HepG2 (cell line): ENCODE measurements around the gene FHL3. TPM values are rescaled to one million over a fixed set of nuclear protein-coding genes. Genes with fewer than 3 reads are reported as not detected.

Experiments
- ATAC-seq: fragments of 200-7000 bp; cut with Tn5 transposase; 3 replicates; pipeline ENCODE4 v1.9.1; 2020; ENCODE audit warnings: mild to moderate bottlenecking, moderate library complexity
- BruUV-seq: library from RNA; stranded (reverse); fragments of 400-500 nt; replicated peaks from 2 replicates; lab custom pipeline; 2021; lab: Mats Ljungman, UMichigan
- CTCF ChIA-PET: fragments of 300-600 bp; formaldehyde crosslinking; extraction: SDS; loops from one replicate; lab custom pipeline; 2021; ENCODE audit warnings: low total read pairs, inconsistent platforms, low intra/inter-chr PET ratio; lab: Yijun Ruan, JAX
- POLR2A ChIA-PET: fragments of 350-600 bp; sonication (Branson Sonifier 250); formaldehyde crosslinking; loops from one replicate; lab custom pipeline; 2020; ENCODE audit warnings: antibody characterized with exemption, inconsistent platforms; lab: Yijun Ruan, JAX
- DNase-seq: peaks from one replicate; pipeline ENCODE4 v3.0.0-alpha.2; 2015; ENCODE audit warnings: low spot score
- FAIRE-seq: peaks from 3 replicates; lab custom pipeline; 2011; peaks lifted over from hg19 to GRCh38; lab: Jason Lieb, UNC
- H2AFZ ChIP-seq: one replicate; pipeline ENCODE4 v1.6.1; 2011; ENCODE audit warnings: low read length, inconsistent platforms
- H3K27ac ChIP-seq: fragments of 300-600 bp; 3 replicates; pipeline ENCODE4 v1.8.0; 2011; ENCODE audit warnings: mixed run types, mild to moderate bottlenecking, mixed read lengths, low read length, inconsistent platforms; ENCODE audit not compliant: insufficient read depth; ENCODE audit errors: extremely low read length
- H3K27me3 ChIP-seq, 2 experiments: fragments of 200-600 bp in 1 of 2; 2 replicates in 1 of 2; 3 replicates in 1 of 2; pipeline versions ENCODE4 v1.6.0 to v1.8.0; 2011; ENCODE audit warnings: low read length in 2 of 2, mild to moderate bottlenecking in 2 of 2, moderate library complexity in 2 of 2, inconsistent platforms in 1 of 2; ENCODE audit not compliant: insufficient read depth in 2 of 2, control insufficient read depth in 1 of 2
- H3K36me3 ChIP-seq, 2 experiments: fragments of 200-600 bp in 1 of 2; replicated peaks in 1 of 2; 2 replicates in 1 of 2; 3 replicates in 1 of 2; pipeline versions ENCODE4 v1.5.1 to v1.8.0; 2011; ENCODE audit warnings: low read length in 2 of 2, inconsistent platforms in 1 of 2; ENCODE audit not compliant: insufficient read depth in 2 of 2, control insufficient read depth in 1 of 2
- H3K4me1 ChIP-seq: 2 replicates; pipeline ENCODE4 v1.5.1; 2012; ENCODE audit warnings: low read length, inconsistent platforms; ENCODE audit not compliant: insufficient read depth
- H3K4me2 ChIP-seq: 2 replicates; pipeline ENCODE4 v1.6.0; 2011; ENCODE audit warnings: low read depth, low read length, inconsistent platforms
- H3K4me3 ChIP-seq, 3 experiments: fragments of 200-600 bp in 1 of 3; sonication (generic), shearing (Covaris generic) in 1 of 3; replicated peaks in 1 of 3; 2 replicates each; pipeline ENCODE4 v1.5.1; 2011 to 2016; ENCODE audit warnings: low read length in 3 of 3, inconsistent platforms in 2 of 3, low read depth in 2 of 3, mild to moderate bottlenecking in 2 of 3, control low read depth in 1 of 3, mixed read lengths in 1 of 3; ENCODE audit not compliant: insufficient read depth in 1 of 3
- H3K79me2 ChIP-seq: one replicate; pipeline ENCODE4 v1.6.1; 2011; ENCODE audit warnings: low read length, inconsistent platforms; ENCODE audit not compliant: insufficient read depth
- H3K9ac ChIP-seq: 2 replicates; pipeline ENCODE4 v1.6.0; 2011; ENCODE audit warnings: mild to moderate bottlenecking, low read depth, low read length, inconsistent platforms; ENCODE audit not compliant: insufficient read depth
- H3K9me3 ChIP-seq: 2 replicates; pipeline ENCODE4 v1.5.1; 2012; ENCODE audit warnings: mild to moderate bottlenecking, low read length
- H4K20me1 ChIP-seq: 2 replicates; pipeline ENCODE4 v1.6.0; 2011; ENCODE audit warnings: inconsistent platforms, mild to moderate bottlenecking, low read length, moderate library complexity; ENCODE audit not compliant: insufficient read depth
- MIXL1 ChIP-seq: IDR thresholded peaks from 2 replicates; pipeline ENCODE4 v1.6.1; 2016
- MXD4 ChIP-seq: IDR thresholded peaks from 2 replicates; pipeline ENCODE4 v1.6.1; 2016; ENCODE audit warnings: mild to moderate bottlenecking, missing biosample characterization, missing genetic modification reagents
- NAIF1 ChIP-seq: sonication (generic); formaldehyde crosslinking; IDR thresholded peaks from 2 replicates; pipeline ENCODE4 v1.5.0; 2020; ENCODE audit warnings: mild to moderate bottlenecking, missing genetic modification reagents, borderline replicate concordance
- NR2F6 ChIP-seq, 2 experiments: IDR thresholded peaks; 2 replicates each; pipeline ENCODE4 v1.6.1; 2016; ENCODE audit warnings: antibody characterized with exemption in 1 of 2, mild to moderate bottlenecking in 1 of 2
- RCOR2 ChIP-seq: IDR thresholded peaks from 2 replicates; pipeline ENCODE4 v1.6.1; 2016; ENCODE audit warnings: missing biosample characterization, missing genetic modification reagents
- TCF7L2 ChIP-seq: IDR thresholded peaks from 2 replicates; pipeline ENCODE4 v1.6.1; 2011; ENCODE audit warnings: mild to moderate bottlenecking, low read depth, low read length, moderate library complexity
- YEATS2 ChIP-seq: sonication (generic); formaldehyde crosslinking; IDR thresholded peaks from 2 replicates; pipeline ENCODE4 v1.4.0; 2020; ENCODE audit warnings: missing genetic modification reagents, borderline replicate concordance
- ZBTB8A ChIP-seq: sonication (generic); formaldehyde crosslinking; IDR thresholded peaks from 2 replicates; pipeline ENCODE4 v1.4.0; 2020; ENCODE audit warnings: mild to moderate bottlenecking, low read depth, missing genetic modification reagents, borderline replicate concordance
- ZNF263 ChIP-seq: sonication (generic); formaldehyde crosslinking; IDR thresholded peaks from 2 replicates; pipeline ENCODE4 v1.4.0; 2020; ENCODE audit warnings: missing genetic modification reagents
- ZNF569 ChIP-seq: sonication (generic); formaldehyde crosslinking; IDR thresholded peaks from 2 replicates; pipeline ENCODE4 v1.5.0; 2020; ENCODE audit warnings: mild to moderate bottlenecking, missing genetic modification reagents, moderate library complexity, borderline replicate concordance
- ZNF577 ChIP-seq: sonication (generic); formaldehyde crosslinking; IDR thresholded peaks from 2 replicates; pipeline ENCODE4 v1.4.0; 2020; ENCODE audit warnings: mild to moderate bottlenecking, low read depth, missing genetic modification reagents, borderline replicate concordance
- ZNF850 ChIP-seq: sonication (generic); formaldehyde crosslinking; conservative IDR thresholded peaks from 2 replicates; pipeline ENCODE4 v1.9.0; 2021; ENCODE audit warnings: mild to moderate bottlenecking, missing genetic modification reagents
- ZNF879 ChIP-seq: sonication (generic); formaldehyde crosslinking; IDR thresholded peaks from 2 replicates; pipeline ENCODE4 v1.8.1; 2023; ENCODE audit warnings: missing genetic modification reagents
- WGBS: methylation state at CpG from one replicate; pipeline ENCODE4 v1.1.6; 2017; ENCODE audit warnings: low lambda C conversion rate; 5-methylcytosine and 5-hydroxymethylcytosine counted together
- in situ Hi-C: cut with HindIII; loops from 2 replicates; pipeline ENCODE4 v1.10.0; 2017; ENCODE audit warnings: low pct_unique_long_range_greater_than_20kb; ENCODE audit not compliant: extremely low pct_ligation_motif_present
- intact Hi-C: fragments of 100-400 bp; cut with micrococcal nuclease; formaldehyde crosslinking; loops from one replicate; pipeline ENCODE4 v1.10.0; 2022; ENCODE audit not compliant: unreplicated experiment
- polyA plus RNA-seq, 8 experiments: library from polyadenylated mRNA; depleted of rRNA in 3 of 8; stranded (reverse) in 7 of 8; unstranded in 1 of 8; fragments of >200 nt; fragmentation: Illumina TruSeq in 4 of 8; extraction: Trizol in 4 of 8; gene quantifications; 2 replicates each; pipeline versions ENCODE4 v1.2.1 to v1.2.3, GENCODE V29; 2011 to 2016; ENCODE audit warnings: low read depth in 4 of 8, missing spikeins in 1 of 8, mixed read lengths in 1 of 8; ENCODE audit not compliant: insufficient read depth in 1 of 8
- total RNA-seq, 5 experiments: library from RNA; depleted of rRNA; stranded (reverse); fragments of >200 nt; fragmentation: Illumina TruSeq; extraction: Trizol; gene quantifications; 2 replicates each; pipeline ENCODE4 v1.2.3, GENCODE V29; 2016; ENCODE audit warnings: low read depth in 1 of 5
- TF ChIP-seq, protein P1 (sequence below): sonication (generic); formaldehyde crosslinking; IDR thresholded peaks from 2 replicates; pipeline ENCODE4 v1.4.0; 2020; ENCODE audit warnings: missing genetic modification reagents
- TF ChIP-seq, protein P2 (sequence below): sonication (generic); IDR thresholded peaks from 2 replicates; pipeline ENCODE4 v1.6.1; 2016; ENCODE audit warnings: low read depth, borderline replicate concordance
- TF ChIP-seq, protein P3 (sequence below): sonication (generic); formaldehyde crosslinking; IDR thresholded peaks from 2 replicates; pipeline ENCODE4 v1.9.0; 2022; ENCODE audit warnings: missing genetic modification reagents, mild to moderate bottlenecking, borderline replicate concordance
- TF ChIP-seq, protein P4 (sequence below): sonication (generic); formaldehyde crosslinking; IDR thresholded peaks from 2 replicates; pipeline ENCODE4 v1.5.0; 2020; ENCODE audit warnings: missing genetic modification reagents

The FHL3 gene
- total and polyA plus RNA-seq, 2 of the 13 experiments (the other 11 are each of a cell fraction or from before 2014, with no cell fraction given), result 2.8 to 6.6 TPM

DNA sequence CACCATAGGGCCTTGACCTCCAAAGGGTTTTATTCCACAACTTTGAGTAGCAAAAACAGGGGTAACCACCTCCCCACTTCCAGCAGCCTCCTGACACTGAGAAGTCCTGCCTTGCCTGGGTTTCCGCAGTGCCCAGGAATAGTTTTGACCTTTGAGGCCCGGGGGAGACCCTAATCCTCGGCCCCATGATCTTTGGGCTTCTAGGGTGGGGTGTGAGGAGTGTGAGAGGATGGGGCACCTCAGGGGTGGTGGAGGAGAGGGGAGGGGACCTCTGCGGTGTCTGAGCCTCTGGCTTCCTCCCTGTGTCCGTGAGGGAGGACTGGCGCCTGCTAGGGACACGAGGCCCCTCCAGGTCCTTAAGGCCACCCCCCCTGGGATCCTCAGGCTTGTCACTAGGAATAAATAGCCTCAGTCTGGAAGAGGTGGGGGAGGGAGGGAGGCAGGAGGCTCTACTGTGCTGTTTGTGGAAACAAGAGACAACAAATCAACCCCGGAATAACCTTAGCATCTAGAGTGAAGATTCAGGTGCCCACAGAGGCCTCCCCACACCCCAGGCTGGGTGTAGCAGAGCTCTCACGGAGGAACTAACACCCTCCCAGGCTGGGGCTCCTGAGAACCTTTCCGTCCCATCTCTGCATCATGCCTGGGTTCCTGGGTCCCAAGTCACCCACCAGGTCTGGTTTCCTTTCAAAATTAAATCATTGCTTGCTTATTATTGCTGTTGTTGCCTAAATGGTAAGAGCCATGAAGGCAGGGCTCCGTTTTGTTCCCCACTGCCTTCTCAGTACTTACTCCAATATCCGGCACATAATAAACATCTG is 904 bp upstream of the FHL3 start:
- H3K9ac ChIP-seq, result peak overlapping the region; percentile 55; the same call in 1 of the 2 replicates
- no TSS peak for BruUV-seq
- ChIA-PET POLR2A (no interaction called here), CTCF (no interaction called here)
- no peak overlapping the region for H2AFZ ChIP-seq
- DNase-seq, result no peak
- peaks cover 20% of the 10 kb centered on the region for H3K79me2 ChIP-seq
- H3K4me2 ChIP-seq, result peak overlapping the region; percentile 100
- H3K4me1 ChIP-seq, result peaks cover 52% of the 10 kb centered on the region
- no peak for FAIRE-seq
- H3K27ac ChIP-seq, result peak overlapping the region; percentile 23
- H3K9me3 ChIP-seq, result no peaks in the 10 kb centered on the region
- intact Hi-C loops, result no loop called here
- 35% methylated on average over 9 of the region's 12 CpGs for WGBS
- H3K27me3 ChIP-seq, result no peaks in the 10 kb centered on the region; a peak in 1 of 5 replicates
- ATAC-seq, result peak; percentile 31
- H3K36me3 ChIP-seq, result no peaks in the 10 kb centered on the region
- H4K20me1 ChIP-seq, result no peaks in the 10 kb centered on the region
- in situ Hi-C loops, result no loop called here
- peak overlapping the region; percentile 54 to 87 (median 72) for H3K4me3 ChIP-seq
- TF ChIP-seq ZBTB8A (no peak), ZNF879 (CRISPR knock-in tag) (no peak), ZNF850 (CRISPR knock-in tag) (no peak), ZNF569 (CRISPR knock-in tag) (no peak), YEATS2 (CRISPR knock-in tag) (no peak), ZNF263 (CRISPR knock-in tag) (peak; percentile 65; the same call in 1 of the 2 replicates), MIXL1 (CRISPR knock-in tag) (no peak), RCOR2 (CRISPR knock-in tag) (no peak), TCF7L2 (no peak), ZNF577 (CRISPR knock-in tag) (no peak), MXD4 (CRISPR knock-in tag) (no peak), NAIF1 (CRISPR knock-in tag) (no peak), NR2F6 (IDR thresholded peaks at IDR 0.05) (0 out of 2 replicates have a peak, but pooled peaks have one; percentile 39), NR2F6 (CRISPR knock-in tag; IDR thresholded peaks at IDR 0.05) (no peak)
- TF ChIP-seq, protein P1, sequence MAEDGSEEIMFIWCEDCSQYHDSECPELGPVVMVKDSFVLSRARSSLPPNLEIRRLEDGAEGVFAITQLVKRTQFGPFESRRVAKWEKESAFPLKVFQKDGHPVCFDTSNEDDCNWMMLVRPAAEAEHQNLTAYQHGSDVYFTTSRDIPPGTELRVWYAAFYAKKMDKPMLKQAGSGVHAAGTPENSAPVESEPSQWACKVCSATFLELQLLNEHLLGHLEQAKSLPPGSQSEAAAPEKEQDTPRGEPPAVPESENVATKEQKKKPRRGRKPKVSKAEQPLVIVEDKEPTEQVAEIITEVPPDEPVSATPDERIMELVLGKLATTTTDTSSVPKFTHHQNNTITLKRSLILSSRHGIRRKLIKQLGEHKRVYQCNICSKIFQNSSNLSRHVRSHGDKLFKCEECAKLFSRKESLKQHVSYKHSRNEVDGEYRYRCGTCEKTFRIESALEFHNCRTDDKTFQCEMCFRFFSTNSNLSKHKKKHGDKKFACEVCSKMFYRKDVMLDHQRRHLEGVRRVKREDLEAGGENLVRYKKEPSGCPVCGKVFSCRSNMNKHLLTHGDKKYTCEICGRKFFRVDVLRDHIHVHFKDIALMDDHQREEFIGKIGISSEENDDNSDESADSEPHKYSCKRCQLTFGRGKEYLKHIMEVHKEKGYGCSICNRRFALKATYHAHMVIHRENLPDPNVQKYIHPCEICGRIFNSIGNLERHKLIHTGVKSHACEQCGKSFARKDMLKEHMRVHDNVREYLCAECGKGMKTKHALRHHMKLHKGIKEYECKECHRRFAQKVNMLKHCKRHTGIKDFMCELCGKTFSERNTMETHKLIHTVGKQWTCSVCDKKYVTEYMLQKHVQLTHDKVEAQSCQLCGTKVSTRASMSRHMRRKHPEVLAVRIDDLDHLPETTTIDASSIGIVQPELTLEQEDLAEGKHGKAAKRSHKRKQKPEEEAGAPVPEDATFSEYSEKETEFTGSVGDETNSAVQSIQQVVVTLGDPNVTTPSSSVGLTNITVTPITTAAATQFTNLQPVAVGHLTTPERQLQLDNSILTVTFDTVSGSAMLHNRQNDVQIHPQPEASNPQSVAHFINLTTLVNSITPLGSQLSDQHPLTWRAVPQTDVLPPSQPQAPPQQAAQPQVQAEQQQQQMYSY (CRISPR knock-in tag), result no peak
- TF ChIP-seq, protein P2, sequence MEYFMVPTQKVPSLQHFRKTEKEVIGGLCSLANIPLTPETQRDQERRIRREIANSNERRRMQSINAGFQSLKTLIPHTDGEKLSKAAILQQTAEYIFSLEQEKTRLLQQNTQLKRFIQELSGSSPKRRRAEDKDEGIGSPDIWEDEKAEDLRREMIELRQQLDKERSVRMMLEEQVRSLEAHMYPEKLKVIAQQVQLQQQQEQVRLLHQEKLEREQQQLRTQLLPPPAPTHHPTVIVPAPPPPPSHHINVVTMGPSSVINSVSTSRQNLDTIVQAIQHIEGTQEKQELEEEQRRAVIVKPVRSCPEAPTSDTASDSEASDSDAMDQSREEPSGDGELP, result no peak
- TF ChIP-seq, protein P3, sequence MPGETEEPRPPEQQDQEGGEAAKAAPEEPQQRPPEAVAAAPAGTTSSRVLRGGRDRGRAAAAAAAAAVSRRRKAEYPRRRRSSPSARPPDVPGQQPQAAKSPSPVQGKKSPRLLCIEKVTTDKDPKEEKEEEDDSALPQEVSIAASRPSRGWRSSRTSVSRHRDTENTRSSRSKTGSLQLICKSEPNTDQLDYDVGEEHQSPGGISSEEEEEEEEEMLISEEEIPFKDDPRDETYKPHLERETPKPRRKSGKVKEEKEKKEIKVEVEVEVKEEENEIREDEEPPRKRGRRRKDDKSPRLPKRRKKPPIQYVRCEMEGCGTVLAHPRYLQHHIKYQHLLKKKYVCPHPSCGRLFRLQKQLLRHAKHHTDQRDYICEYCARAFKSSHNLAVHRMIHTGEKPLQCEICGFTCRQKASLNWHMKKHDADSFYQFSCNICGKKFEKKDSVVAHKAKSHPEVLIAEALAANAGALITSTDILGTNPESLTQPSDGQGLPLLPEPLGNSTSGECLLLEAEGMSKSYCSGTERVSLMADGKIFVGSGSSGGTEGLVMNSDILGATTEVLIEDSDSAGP (CRISPR knock-in tag), result peak; percentile 3; the same call in 1 of the 2 replicates
- TF ChIP-seq, protein P4, sequence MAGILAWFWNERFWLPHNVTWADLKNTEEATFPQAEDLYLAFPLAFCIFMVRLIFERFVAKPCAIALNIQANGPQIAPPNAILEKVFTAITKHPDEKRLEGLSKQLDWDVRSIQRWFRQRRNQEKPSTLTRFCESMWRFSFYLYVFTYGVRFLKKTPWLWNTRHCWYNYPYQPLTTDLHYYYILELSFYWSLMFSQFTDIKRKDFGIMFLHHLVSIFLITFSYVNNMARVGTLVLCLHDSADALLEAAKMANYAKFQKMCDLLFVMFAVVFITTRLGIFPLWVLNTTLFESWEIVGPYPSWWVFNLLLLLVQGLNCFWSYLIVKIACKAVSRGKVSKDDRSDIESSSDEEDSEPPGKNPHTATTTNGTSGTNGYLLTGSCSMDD (CRISPR knock-in tag), result no peak
